Esophagus squamous epithelium (tissue), 5 donors: Measurements from ENCODE around the gene SYT3. TPM values are rescaled to one million over a fixed set of nuclear protein-coding genes. Genes with fewer than 3 reads are reported as not detected.

ENCODE experiments used
- DNase-seq: peaks from one replicate; lab custom pipeline; 2025; lab: John Stamatoyannopoulos, UW
- H3K27ac ChIP-seq, 4 donors: fragments of 200-600 bp; sonication (generic); one replicate each; pipeline ENCODE4 v1.5.1; 2016 to 2019; ENCODE audit warnings: mild to moderate bottlenecking in 1 of 4
- H3K27me3 ChIP-seq, 4 donors: fragments of 200-600 bp; sonication (generic); 1 replicate in 3 of 4; 2 replicates in 1 of 4; pipeline versions ENCODE4 v1.5.1 to v1.6.0; 2017 to 2021; ENCODE audit warnings: antibody characterized with exemption in 1 of 4
- H3K36me3 ChIP-seq, 3 donors: fragments of 200-600 bp; sonication (generic); one replicate each; pipeline ENCODE4 v1.5.1; 2016 to 2019
- H3K4me1 ChIP-seq, 3 donors: fragments of 200-600 bp; sonication (generic); one replicate each; pipeline ENCODE4 v1.5.1; 2017 to 2019
- H3K4me3 ChIP-seq, 4 donors: fragments of 200-600 bp; sonication (generic); 1 replicate in 3 of 4; 2 replicates in 1 of 4; pipeline ENCODE4 v1.5.1; 2016 to 2019; ENCODE audit warnings: mild to moderate bottlenecking in 2 of 4, moderate library complexity in 1 of 4
- H3K9me3 ChIP-seq, 3 donors: fragments of 200-600 bp; sonication (generic); one replicate each; pipeline ENCODE4 v1.5.1; 2016 to 2019
- CTCF ChIP-seq, 6 experiments: fragments of 450-650 bp in 4 of 6; fragments of 200-600 bp in 2 of 6; sonication (generic) in 2 of 6; IDR thresholded peaks; one replicate each; pipeline ENCODE4 v1.5.1; 2016 to 2019; ENCODE audit warnings: antibody characterized with exemption in 6 of 6, mild to moderate bottlenecking in 4 of 6, moderate library complexity in 4 of 6
- POLR2A ChIP-seq, 4 donors: fragments of 450-650 bp; IDR thresholded peaks; one replicate each; pipeline ENCODE4 v1.6.1; 2017; ENCODE audit warnings: antibody characterized with exemption in 4 of 4, mild to moderate bottlenecking in 4 of 4, moderate library complexity in 3 of 4
- WGBS, 2 donors: methylation state at CpG; one replicate each; pipeline ENCODE4 v1.1.5; 2018; 5-methylcytosine and 5-hydroxymethylcytosine counted together
- intact Hi-C: fragments of 100-400 bp; cut with DNase I; formaldehyde crosslinking; loops from one replicate; pipeline ENCODE4 v1.15.0; 2022
- total RNA-seq, 4 donors: library from RNA; depleted of rRNA; stranded (reverse); fragments of >200 nt; gene quantifications; one replicate each; pipeline ENCODE4 v1.1.0, GENCODE V29; 2016
- donor health status: DM: yes; HTN: yes; CAD: no.

The SYT3 gene
- total RNA-seq, 4 donors from 2014 or later, result 0.53 to 2.2 TPM; not detected in 2

- intact Hi-C loops, result no loop called here
- Histone ChIP-seq H3K27me3 (peaks cover 17 to 99% (median 29%) of the 10 kb centered on the region in 4 donors), H3K27ac (no peak overlapping the region), H3K4me3 (no peak overlapping the region), H3K4me1 (peaks cover 0 to 27% (median 14%) of the 10 kb centered on the region in 3 donors), H3K9me3 (no peaks in the 10 kb centered on the region), H3K36me3 (no peaks in the 10 kb centered on the region)
- DNase-seq, result no peak
- TF ChIP-seq CTCF (IDR thresholded peaks at IDR 0.05), result peak; percentile 50 to 71 (median 61)
- no peak for TF ChIP-seq POLR2A (IDR thresholded peaks at IDR 0.05)
- WGBS, 2 donors, result 35 to 37% methylated on average over 21 to 22 of the region's 23 CpGs
Measured at GRCh38 chr19:50669302-50670101, 29.8 kb upstream of the SYT3 start.

GRCh38 chr19:50668879-50669278 is 29.2 kb upstream of the SYT3 start:
- H3K27me3 ChIP-seq, result peaks cover 17 to 98% (median 29%) of the 10 kb centered on the region in 4 donors
- peaks cover 0 to 27% (median 14%) of the 10 kb centered on the region in 3 donors for H3K4me1 ChIP-seq
- no peak overlapping the region for H3K27ac ChIP-seq
- 44 to 58% methylated on average over 2 to 6 of the region's 20 CpGs for WGBS, 2 donors
- H3K4me3 ChIP-seq, result no peak overlapping the region
- no peaks in the 10 kb centered on the region for H3K9me3 ChIP-seq
- TF ChIP-seq CTCF (IDR thresholded peaks at IDR 0.05) (no peak), POLR2A (IDR thresholded peaks at IDR 0.05) (no peak)
- no peak for DNase-seq
- intact Hi-C loops, result no loop called here
- H3K36me3 ChIP-seq, result no peaks in the 10 kb centered on the region

- Histone ChIP-seq H3K4me3 (no peak overlapping the region), H3K9me3 (no peaks in the 10 kb centered on the region), H3K36me3 (no peaks in the 10 kb centered on the region), H3K4me1 (peaks cover 0 to 27% (median 14%) of the 10 kb centered on the region in 3 donors), H3K27ac (no peak overlapping the region), H3K27me3 (peaks cover 17 to 95% (median 29%) of the 10 kb centered on the region in 4 donors)
- intact Hi-C loops, result no loop called here
- no CpG with 5 or more reads among the region's 49 CpGs for WGBS, 2 donors
- no peak for DNase-seq
- no peak for TF ChIP-seq POLR2A (IDR thresholded peaks at IDR 0.05)
- no peak for TF ChIP-seq CTCF (IDR thresholded peaks at IDR 0.05)
Measured at GRCh38 chr19:50668416-50668815, 28.7 kb upstream of the SYT3 start.

- WGBS, 2 donors, result 0% methylated on average over 4 of the region's 58 CpGs; no CpG with 5 or more reads in 1 of the 2 donors
- Histone ChIP-seq H3K27me3 (peaks cover 17 to 95% (median 29%) of the 10 kb centered on the region in 4 donors), H3K4me1 (peaks cover 0 to 27% (median 14%) of the 10 kb centered on the region in 3 donors), H3K36me3 (no peaks in the 10 kb centered on the region), H3K27ac (no peak overlapping the region), H3K4me3 (peak overlapping the region in 1 of 4 donors; percentile 6), H3K9me3 (no peaks in the 10 kb centered on the region)
- TF ChIP-seq POLR2A (IDR thresholded peaks at IDR 0.05), result no peak
- no peak for TF ChIP-seq CTCF (IDR thresholded peaks at IDR 0.05)
- intact Hi-C loops, result no loop called here
- no peak for DNase-seq
Measured at GRCh38 chr19:50667759-50668231, 28.1 kb upstream of the SYT3 start.

- Histone ChIP-seq H3K4me1 (peaks cover 0 to 27% (median 14%) of the 10 kb centered on the region in 3 donors), H3K9me3 (no peaks in the 10 kb centered on the region), H3K27me3 (peaks cover 17 to 95% (median 29%) of the 10 kb centered on the region in 4 donors), H3K36me3 (no peaks in the 10 kb centered on the region), H3K27ac (no peak overlapping the region), H3K4me3 (peak overlapping the region in 1 of 4 donors; percentile 6)
- intact Hi-C loops, result no loop called here
- no CpG with 5 or more reads among the region's 56 CpGs for WGBS, 2 donors
- DNase-seq, result no peak
- TF ChIP-seq CTCF (IDR thresholded peaks at IDR 0.05), result no peak
- TF ChIP-seq POLR2A (IDR thresholded peaks at IDR 0.05), result no peak
Measured at GRCh38 chr19:50667177-50667758, 27.6 kb upstream of the SYT3 start.
